ENCODE data around the gene IL19.

GRCh38 chr1:206797534-206798383 is 27.2 kb downstream of the IL19 start:
- peak; percentile 35; the same call in 1 of the 2 replicates for TF ChIP-seq CTCF (tag by site-specific recombination; IDR thresholded peaks at IDR 0.05)
- no peak for TF ChIP-seq ZNF266 (tag by site-specific recombination; IDR thresholded peaks at IDR 0.05; ENCODE audit: low read depth)
- no peak for TF ChIP-seq ZNF670 (tag by site-specific recombination; IDR thresholded peaks at IDR 0.05; ENCODE audit: low read depth)
- TF ChIP-seq ZNF830 (tag by site-specific recombination; IDR thresholded peaks at IDR 0.05; ENCODE audit: low read depth), result no peak
- TF ChIP-seq PBX3 (CRISPR knock-in tag; IDR thresholded peaks at IDR 0.05), result no peak
- TF ChIP-seq FEZF1 (tag by site-specific recombination; IDR thresholded peaks at IDR 0.05), result no peak
- TF ChIP-seq SP7 (tag by site-specific recombination; IDR thresholded peaks at IDR 0.05), result no peak
- no peak for TF ChIP-seq PRDM10 (tag by site-specific recombination; IDR thresholded peaks at IDR 0.05)
- TF ChIP-seq ZNF274 (IDR thresholded peaks at IDR 0.05; ENCODE audit: low read length), result no peak
- TF ChIP-seq ZNF274 (tag by site-specific recombination; IDR thresholded peaks at IDR 0.05; ENCODE audit: borderline replicate concordance), result no peak
- no peak for TF ChIP-seq ZSCAN5A (tag by site-specific recombination; IDR thresholded peaks at IDR 0.05)
- TF ChIP-seq SCRT1 (tag by site-specific recombination; IDR thresholded peaks at IDR 0.05; ENCODE audit: borderline replicate concordance), result no peak
